GM21529 (cell line): ENCODE measurements around the gene TMTC1.
"Not testable (repeated sequence)": the region's sequence is repeated elsewhere in the genome, so short reads cannot be mapped to it uniquely, and the experiment has no call there.

ENCODE experiments used
- ATAC-seq: cut with Tn5 transposase; IDR thresholded peaks from one replicate; pipeline ENCODE4 v1.9.1; 2021; ENCODE audit not compliant: unreplicated experiment

TMTC1 gene

GRCh38 chr12:29783773-29784666 is at the start of gene TMTC1:
TMTC1 (minus strand) TSS chr12:29783942; CDS start chr12:29783751, 191 bp downstream.
- no peak for ATAC-seq

- no peak for ATAC-seq
Observed at GRCh38 chr12:29831173-29831572, 47.4 kb upstream of the TMTC1 start.

GRCh38 chr12:29830391-29830790 is 46.6 kb upstream of the TMTC1 start:
- no peak for ATAC-seq

GRCh38 chr12:29818916-29819623 is 35.3 kb upstream of the TMTC1 start:
- ATAC-seq = no peak

GRCh38 chr12:29816874-29817725 is 33.4 kb upstream of the TMTC1 start:
- no peak for ATAC-seq

GRCh38 chr12:29809616-29810361 is 26.0 kb upstream of the TMTC1 start:
- not testable (repeated sequence) for ATAC-seq

GRCh38 chr12:29807129-29807528 is 23.4 kb upstream of the TMTC1 start:
- no peak for ATAC-seq

GRCh38 chr12:29804019-29804418 is 20.3 kb upstream of the TMTC1 start:
- ATAC-seq = no peak

GRCh38 chr12:29799591-29799990 is 15.8 kb upstream of the TMTC1 start:
- ATAC-seq = no peak

GRCh38 chr12:29797565-29798355 is 14.0 kb upstream of the TMTC1 start:
- no peak for ATAC-seq

- no peak for ATAC-seq
Observed at GRCh38 chr12:29796823-29797263, 13.1 kb upstream of the TMTC1 start.

GRCh38 chr12:29795715-29796114 is 12.0 kb upstream of the TMTC1 start:
- no peak for ATAC-seq

GRCh38 chr12:29794862-29795261 is 11.1 kb upstream of the TMTC1 start:
- no peak for ATAC-seq

GRCh38 chr12:29792853-29793252 is 9.1 kb upstream of the TMTC1 start:
- no peak for ATAC-seq

- no peak for ATAC-seq
Observed at GRCh38 chr12:29792132-29792531, 8.4 kb upstream of the TMTC1 start.

GRCh38 chr12:29782871-29783772 is 620 bp downstream of the TMTC1 start:
- peak; percentile 18 for ATAC-seq

GRCh38 chr12:29782285-29782870 is 1.4 kb downstream of the TMTC1 start:
- ATAC-seq = peak; percentile 82

- ATAC-seq = peak; percentile 39
Observed at GRCh38 chr12:29781705-29782266, 2.0 kb downstream of the TMTC1 start.
